HepG2 (cell line): ENCODE data around the gene ODAPH. TPM values are rescaled to one million over a fixed set of nuclear protein-coding genes. Genes with fewer than 3 reads are reported as not detected.

Experiments used
- ATAC-seq: fragments of 200-7000 bp; cut with Tn5 transposase; 3 replicates; pipeline ENCODE4 v1.9.1; 2020; ENCODE audit warnings: mild to moderate bottlenecking, moderate library complexity
- BruUV-seq: library from RNA; stranded (reverse); fragments of 400-500 nt; replicated peaks from 2 replicates; lab custom pipeline; 2021; lab: Mats Ljungman, UMichigan
- CTCF ChIA-PET: fragments of 300-600 bp; formaldehyde crosslinking; extraction: SDS; loops from one replicate; lab custom pipeline; 2021; ENCODE audit warnings: low total read pairs, inconsistent platforms, low intra/inter-chr PET ratio; lab: Yijun Ruan, JAX
- POLR2A ChIA-PET: fragments of 350-600 bp; sonication (Branson Sonifier 250); formaldehyde crosslinking; loops from one replicate; lab custom pipeline; 2020; ENCODE audit warnings: antibody characterized with exemption, inconsistent platforms; lab: Yijun Ruan, JAX
- DNase-seq: peaks from one replicate; pipeline ENCODE4 v3.0.0-alpha.2; 2015; ENCODE audit warnings: low spot score
- FAIRE-seq: peaks from 3 replicates; lab custom pipeline; 2011; peaks lifted over from hg19 to GRCh38; lab: Jason Lieb, UNC
- H2AFZ ChIP-seq: one replicate; pipeline ENCODE4 v1.6.1; 2011; ENCODE audit warnings: low read length, inconsistent platforms
- H3K27ac ChIP-seq: fragments of 300-600 bp; 3 replicates; pipeline ENCODE4 v1.8.0; 2011; ENCODE audit warnings: mixed run types, mild to moderate bottlenecking, mixed read lengths, low read length, inconsistent platforms; ENCODE audit not compliant: insufficient read depth; ENCODE audit errors: extremely low read length
- H3K27me3 ChIP-seq, 2 experiments: fragments of 200-600 bp in 1 of 2; 2 replicates in 1 of 2; 3 replicates in 1 of 2; pipeline versions ENCODE4 v1.6.0 to v1.8.0; 2011; ENCODE audit warnings: low read length in 2 of 2, mild to moderate bottlenecking in 2 of 2, moderate library complexity in 2 of 2, inconsistent platforms in 1 of 2; ENCODE audit not compliant: insufficient read depth in 2 of 2, control insufficient read depth in 1 of 2
- H3K36me3 ChIP-seq, 2 experiments: fragments of 200-600 bp in 1 of 2; replicated peaks in 1 of 2; 2 replicates in 1 of 2; 3 replicates in 1 of 2; pipeline versions ENCODE4 v1.5.1 to v1.8.0; 2011; ENCODE audit warnings: low read length in 2 of 2, inconsistent platforms in 1 of 2; ENCODE audit not compliant: insufficient read depth in 2 of 2, control insufficient read depth in 1 of 2
- H3K4me1 ChIP-seq: 2 replicates; pipeline ENCODE4 v1.5.1; 2012; ENCODE audit warnings: low read length, inconsistent platforms; ENCODE audit not compliant: insufficient read depth
- H3K4me2 ChIP-seq: 2 replicates; pipeline ENCODE4 v1.6.0; 2011; ENCODE audit warnings: low read depth, low read length, inconsistent platforms
- H3K4me3 ChIP-seq, 3 experiments: fragments of 200-600 bp in 1 of 3; sonication (generic), shearing (Covaris generic) in 1 of 3; replicated peaks in 1 of 3; 2 replicates each; pipeline ENCODE4 v1.5.1; 2011 to 2016; ENCODE audit warnings: low read length in 3 of 3, inconsistent platforms in 2 of 3, low read depth in 2 of 3, mild to moderate bottlenecking in 2 of 3, control low read depth in 1 of 3, mixed read lengths in 1 of 3; ENCODE audit not compliant: insufficient read depth in 1 of 3
- H3K79me2 ChIP-seq: one replicate; pipeline ENCODE4 v1.6.1; 2011; ENCODE audit warnings: low read length, inconsistent platforms; ENCODE audit not compliant: insufficient read depth
- H3K9ac ChIP-seq: 2 replicates; pipeline ENCODE4 v1.6.0; 2011; ENCODE audit warnings: mild to moderate bottlenecking, low read depth, low read length, inconsistent platforms; ENCODE audit not compliant: insufficient read depth
- H3K9me3 ChIP-seq: 2 replicates; pipeline ENCODE4 v1.5.1; 2012; ENCODE audit warnings: mild to moderate bottlenecking, low read length
- H4K20me1 ChIP-seq: 2 replicates; pipeline ENCODE4 v1.6.0; 2011; ENCODE audit warnings: inconsistent platforms, mild to moderate bottlenecking, low read length, moderate library complexity; ENCODE audit not compliant: insufficient read depth
- GABPB1 ChIP-seq: IDR thresholded peaks from 2 replicates; pipeline ENCODE4 v1.6.1; 2016; ENCODE audit warnings: mild to moderate bottlenecking, missing genetic modification reagents, moderate library complexity, missing compliant biosample characterization
- KLF16 ChIP-seq, 2 experiments: sonication (generic) in 1 of 2; formaldehyde crosslinking in 1 of 2; IDR thresholded peaks; 2 replicates each; pipeline versions ENCODE4 v1.6.1 to v1.8.0; 2016 to 2023; ENCODE audit warnings: missing genetic modification reagents in 2 of 2, missing compliant biosample characterization in 1 of 2
- SNAI1 ChIP-seq: sonication (generic); formaldehyde crosslinking; IDR thresholded peaks from 2 replicates; pipeline ENCODE4 v1.5.0; 2020; ENCODE audit warnings: mild to moderate bottlenecking, missing genetic modification reagents, borderline replicate concordance
- TAF1 ChIP-seq: sonication (generic); formaldehyde crosslinking; IDR thresholded peaks from 2 replicates; pipeline ENCODE4 v1.4.0; 2020; ENCODE audit warnings: missing genetic modification reagents
- ZMYM2 ChIP-seq: sonication (generic); formaldehyde crosslinking; IDR thresholded peaks from 2 replicates; pipeline ENCODE4 v1.8.0; 2022; ENCODE audit warnings: mild to moderate bottlenecking, missing genetic modification reagents
- ZNF20 ChIP-seq: sonication (generic); formaldehyde crosslinking; IDR thresholded peaks from 2 replicates; pipeline ENCODE4 v1.4.0; 2020; ENCODE audit warnings: mild to moderate bottlenecking, moderate library complexity, missing genetic modification reagents
- ZNF441 ChIP-seq: sonication (generic); formaldehyde crosslinking; IDR thresholded peaks from 2 replicates; pipeline ENCODE4 v1.7.0; 2021; ENCODE audit warnings: missing genetic modification reagents, borderline replicate concordance
- in situ Hi-C: cut with HindIII; loops from 2 replicates; pipeline ENCODE4 v1.10.0; 2017; ENCODE audit warnings: low pct_unique_long_range_greater_than_20kb; ENCODE audit not compliant: extremely low pct_ligation_motif_present
- intact Hi-C: fragments of 100-400 bp; cut with micrococcal nuclease; formaldehyde crosslinking; loops from one replicate; pipeline ENCODE4 v1.10.0; 2022; ENCODE audit not compliant: unreplicated experiment
- polyA plus RNA-seq, 8 experiments: library from polyadenylated mRNA; depleted of rRNA in 3 of 8; stranded (reverse) in 7 of 8; unstranded in 1 of 8; fragments of >200 nt; fragmentation: Illumina TruSeq in 4 of 8; extraction: Trizol in 4 of 8; gene quantifications; 2 replicates each; pipeline versions ENCODE4 v1.2.1 to v1.2.3, GENCODE V29; 2011 to 2016; ENCODE audit warnings: low read depth in 4 of 8, missing spikeins in 1 of 8, mixed read lengths in 1 of 8; ENCODE audit not compliant: insufficient read depth in 1 of 8
- total RNA-seq, 5 experiments: library from RNA; depleted of rRNA; stranded (reverse); fragments of >200 nt; fragmentation: Illumina TruSeq; extraction: Trizol; gene quantifications; 2 replicates each; pipeline ENCODE4 v1.2.3, GENCODE V29; 2016; ENCODE audit warnings: low read depth in 1 of 5
- TF ChIP-seq, protein P1 (sequence below): sonication (generic); formaldehyde crosslinking; IDR thresholded peaks from 2 replicates; pipeline ENCODE4 v1.4.0; 2020; ENCODE audit warnings: missing genetic modification reagents; ENCODE audit errors: not compliant biosample characterization
- TF ChIP-seq, protein P2 (sequence below): IDR thresholded peaks from 2 replicates; pipeline ENCODE4 v1.6.1; 2016; ENCODE audit warnings: control low read depth
- TF ChIP-seq, protein P3 (sequence below): sonication (generic); formaldehyde crosslinking; IDR thresholded peaks from 2 replicates; pipeline ENCODE4 v1.5.0; 2020; ENCODE audit warnings: mild to moderate bottlenecking, missing genetic modification reagents
- TF ChIP-seq, protein P4 (sequence below): sonication (generic); formaldehyde crosslinking; IDR thresholded peaks from 2 replicates; pipeline ENCODE4 v1.5.1; 2020; ENCODE audit warnings: mild to moderate bottlenecking, missing genetic modification reagents, moderate library complexity

The ODAPH gene
- total and polyA plus RNA-seq, 2 of the 13 experiments (the other 11 are each of a cell fraction or from before 2014, with no cell fraction given): 0.50 TPM; not detected in 1

DNA sequence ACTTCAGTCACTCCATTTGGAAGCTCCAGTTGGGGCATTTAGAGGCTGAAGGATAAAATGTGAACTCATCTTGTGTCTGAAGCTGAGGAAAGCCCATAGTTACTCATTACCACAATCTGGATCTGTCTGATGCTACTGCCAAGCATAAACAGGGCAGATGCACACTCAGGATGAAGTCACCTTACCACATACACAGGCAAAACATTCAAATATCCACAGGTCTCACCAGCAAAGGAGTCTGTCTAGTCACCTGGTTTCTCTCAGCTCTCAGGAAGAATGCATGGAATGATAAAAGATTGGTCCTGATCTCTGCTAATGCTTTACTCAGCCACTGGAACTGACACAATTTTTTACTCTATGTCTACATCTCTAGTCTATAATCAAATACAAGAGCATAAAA, 13.0 kb upstream of the ODAPH start:
- no peak overlapping the region for H3K27ac ChIP-seq
- H4K20me1 ChIP-seq: no peaks in the 10 kb centered on the region
- POLR2A ChIA-PET: no interaction called here
- H3K79me2 ChIP-seq: no peaks in the 10 kb centered on the region
- H3K9ac ChIP-seq: no peak overlapping the region
- H3K4me1 ChIP-seq: peaks cover 2% of the 10 kb centered on the region; the same call in 1 of the 2 replicates
- FAIRE-seq (no peak), ATAC-seq (no peak), DNase-seq (no peak)
- intact Hi-C loops: no loop called here
- H2AFZ ChIP-seq: no peak overlapping the region
- H3K4me2 ChIP-seq: no peak overlapping the region
- no peaks in the 10 kb centered on the region for H3K9me3 ChIP-seq
- no peaks in the 10 kb centered on the region for H3K27me3 ChIP-seq
- in situ Hi-C loops: no loop called here
- CTCF ChIA-PET: no interaction called here
- no peak for TF ChIP-seq SNAI1
- no peak for TF ChIP-seq GABPB1 (CRISPR knock-in tag)
- no peak for TF ChIP-seq ZMYM2
- TF ChIP-seq, protein P1, sequence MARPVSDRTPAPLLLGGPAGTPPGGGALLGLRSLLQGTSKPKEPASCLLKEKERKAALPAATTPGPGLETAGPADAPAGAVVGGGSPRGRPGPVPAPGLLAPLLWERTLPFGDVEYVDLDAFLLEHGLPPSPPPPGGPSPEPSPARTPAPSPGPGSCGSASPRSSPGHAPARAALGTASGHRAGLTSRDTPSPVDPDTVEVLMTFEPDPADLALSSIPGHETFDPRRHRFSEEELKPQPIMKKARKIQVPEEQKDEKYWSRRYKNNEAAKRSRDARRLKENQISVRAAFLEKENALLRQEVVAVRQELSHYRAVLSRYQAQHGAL (CRISPR knock-in tag): no peak
- no peak for TF ChIP-seq ZNF441 (CRISPR knock-in tag)
- no peak for TF ChIP-seq TAF1 (CRISPR knock-in tag)
- TF ChIP-seq KLF16 (CRISPR knock-in tag; IDR thresholded peaks at IDR 0.05): no peak
- TF ChIP-seq, protein P2, sequence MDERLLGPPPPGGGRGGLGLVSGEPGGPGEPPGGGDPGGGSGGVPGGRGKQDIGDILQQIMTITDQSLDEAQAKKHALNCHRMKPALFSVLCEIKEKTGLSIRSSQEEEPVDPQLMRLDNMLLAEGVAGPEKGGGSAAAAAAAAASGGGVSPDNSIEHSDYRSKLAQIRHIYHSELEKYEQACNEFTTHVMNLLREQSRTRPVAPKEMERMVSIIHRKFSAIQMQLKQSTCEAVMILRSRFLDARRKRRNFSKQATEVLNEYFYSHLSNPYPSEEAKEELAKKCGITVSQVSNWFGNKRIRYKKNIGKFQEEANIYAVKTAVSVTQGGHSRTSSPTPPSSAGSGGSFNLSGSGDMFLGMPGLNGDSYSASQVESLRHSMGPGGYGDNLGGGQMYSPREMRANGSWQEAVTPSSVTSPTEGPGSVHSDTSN (CRISPR knock-in tag): no peak
- TF ChIP-seq ZNF20: no peak
- TF ChIP-seq, protein P3, sequence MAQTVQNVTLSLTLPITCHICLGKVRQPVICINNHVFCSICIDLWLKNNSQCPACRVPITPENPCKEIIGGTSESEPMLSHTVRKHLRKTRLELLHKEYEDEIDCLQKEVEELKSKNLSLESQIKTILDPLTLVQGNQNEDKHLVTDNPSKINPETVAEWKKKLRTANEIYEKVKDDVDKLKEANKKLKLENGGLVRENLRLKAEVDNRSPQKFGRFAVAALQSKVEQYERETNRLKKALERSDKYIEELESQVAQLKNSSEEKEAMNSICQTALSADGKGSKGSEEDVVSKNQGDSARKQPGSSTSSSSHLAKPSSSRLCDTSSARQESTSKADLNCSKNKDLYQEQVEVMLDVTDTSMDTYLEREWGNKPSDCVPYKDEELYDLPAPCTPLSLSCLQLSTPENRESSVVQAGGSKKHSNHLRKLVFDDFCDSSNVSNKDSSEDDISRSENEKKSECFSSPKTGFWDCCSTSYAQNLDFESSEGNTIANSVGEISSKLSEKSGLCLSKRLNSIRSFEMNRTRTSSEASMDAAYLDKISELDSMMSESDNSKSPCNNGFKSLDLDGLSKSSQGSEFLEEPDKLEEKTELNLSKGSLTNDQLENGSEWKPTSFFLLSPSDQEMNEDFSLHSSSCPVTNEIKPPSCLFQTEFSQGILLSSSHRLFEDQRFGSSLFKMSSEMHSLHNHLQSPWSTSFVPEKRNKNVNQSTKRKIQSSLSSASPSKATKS: no peak
- TF ChIP-seq, protein P4, sequence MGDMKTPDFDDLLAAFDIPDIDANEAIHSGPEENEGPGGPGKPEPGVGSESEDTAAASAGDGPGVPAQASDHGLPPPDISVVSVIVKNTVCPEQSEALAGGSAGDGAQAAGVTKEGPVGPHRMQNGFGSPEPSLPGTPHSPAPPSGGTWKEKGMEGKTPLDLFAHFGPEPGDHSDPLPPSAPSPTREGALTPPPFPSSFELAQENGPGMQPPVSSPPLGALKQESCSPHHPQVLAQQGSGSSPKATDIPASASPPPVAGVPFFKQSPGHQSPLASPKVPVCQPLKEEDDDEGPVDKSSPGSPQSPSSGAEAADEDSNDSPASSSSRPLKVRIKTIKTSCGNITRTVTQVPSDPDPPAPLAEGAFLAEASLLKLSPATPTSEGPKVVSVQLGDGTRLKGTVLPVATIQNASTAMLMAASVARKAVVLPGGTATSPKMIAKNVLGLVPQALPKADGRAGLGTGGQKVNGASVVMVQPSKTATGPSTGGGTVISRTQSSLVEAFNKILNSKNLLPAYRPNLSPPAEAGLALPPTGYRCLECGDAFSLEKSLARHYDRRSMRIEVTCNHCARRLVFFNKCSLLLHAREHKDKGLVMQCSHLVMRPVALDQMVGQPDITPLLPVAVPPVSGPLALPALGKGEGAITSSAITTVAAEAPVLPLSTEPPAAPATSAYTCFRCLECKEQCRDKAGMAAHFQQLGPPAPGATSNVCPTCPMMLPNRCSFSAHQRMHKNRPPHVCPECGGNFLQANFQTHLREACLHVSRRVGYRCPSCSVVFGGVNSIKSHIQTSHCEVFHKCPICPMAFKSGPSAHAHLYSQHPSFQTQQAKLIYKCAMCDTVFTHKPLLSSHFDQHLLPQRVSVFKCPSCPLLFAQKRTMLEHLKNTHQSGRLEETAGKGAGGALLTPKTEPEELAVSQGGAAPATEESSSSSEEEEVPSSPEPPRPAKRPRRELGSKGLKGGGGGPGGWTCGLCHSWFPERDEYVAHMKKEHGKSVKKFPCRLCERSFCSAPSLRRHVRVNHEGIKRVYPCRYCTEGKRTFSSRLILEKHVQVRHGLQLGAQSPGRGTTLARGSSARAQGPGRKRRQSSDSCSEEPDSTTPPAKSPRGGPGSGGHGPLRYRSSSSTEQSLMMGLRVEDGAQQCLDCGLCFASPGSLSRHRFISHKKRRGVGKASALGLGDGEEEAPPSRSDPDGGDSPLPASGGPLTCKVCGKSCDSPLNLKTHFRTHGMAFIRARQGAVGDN (CRISPR knock-in tag): no peak
- peaks cover 1 to 6% of the 10 kb centered on the region in 2 experiments; a peak in 1 of 5 replicates for H3K36me3 ChIP-seq
- BruUV-seq: no TSS peak
- no peak overlapping the region for H3K4me3 ChIP-seq
